Measurements from ENCODE around the gene TSPAN33.
A peak's percentile ranks its signal among the peaks of the same experiment; 100 is the strongest.

The TSPAN33 gene

GRCh38 chr7:129136887-129137642, 7.4 kb upstream of the TSPAN33 start:
- DNase-seq: no peak

- no peak for DNase-seq
These were observed 798 bp upstream of the TSPAN33 start for GRCh38 chr7:129143724-129144094.

- DNase-seq: no peak
These were observed 544 bp downstream of the TSPAN33 start for GRCh38 chr7:129144834-129145668.

GRCh38 chr7:129146237-129146979, 1.9 kb downstream of the TSPAN33 start:
- DNase-seq: no peak

- DNase-seq: no peak
These were observed 3.2 kb downstream of the TSPAN33 start for GRCh38 chr7:129147731-129148130.

GRCh38 chr7:129149511-129149910, 5.0 kb downstream of the TSPAN33 start:
- DNase-seq: no peak

- no peak for DNase-seq
These were observed 5.9 kb downstream of the TSPAN33 start for GRCh38 chr7:129150199-129150996.

GRCh38 chr7:129157651-129158050, 13.1 kb downstream of the TSPAN33 start:
- DNase-seq: no peak

- DNase-seq: no peak
These were observed 15.0 kb downstream of the TSPAN33 start for GRCh38 chr7:129159539-129159938.

- DNase-seq: no peak
These were observed 15.8 kb downstream of the TSPAN33 start for GRCh38 chr7:129160161-129160905.

GRCh38 chr7:129161524-129162225, 17.2 kb downstream of the TSPAN33 start:
- no peak for DNase-seq

GRCh38 chr7:129162732-129163131, 18.2 kb downstream of the TSPAN33 start:
- DNase-seq: no peak

GRCh38 chr7:129163875-129164544, 19.5 kb downstream of the TSPAN33 start:
- DNase-seq: peak; percentile 17

GRCh38 chr7:129166745-129167144, 22.2 kb downstream of the TSPAN33 start:
- no peak for DNase-seq

- no peak for DNase-seq
These were observed 23.3 kb downstream of the TSPAN33 start for GRCh38 chr7:129167817-129168216.

- DNase-seq: no peak
These were observed 23.9 kb downstream of the TSPAN33 start for GRCh38 chr7:129168231-129169021.

GRCh38 chr7:129169171-129169671, 24.7 kb downstream of the TSPAN33 start:
- no peak for DNase-seq

GRCh38 chr7:129169686-129170440, 25.4 kb downstream of the TSPAN33 start:
- no peak for DNase-seq

Data from NCI-H2029 treated with DMSO at 0.1 percent for 48 hours (cell line).